Hepatocyte (in vitro differentiated cells): ENCODE data around the gene ADCY9.

ENCODE experiments used
- CTCF ChIP-seq: fragments of 200-600 bp; sonication (generic); IDR thresholded peaks from 2 replicates; pipeline ENCODE4 v1.5.1; 2016; ENCODE audit warnings: antibody characterized with exemption, mild to moderate bottlenecking; ENCODE audit not compliant: poor library complexity
- EZH2 ChIP-seq: fragments of 200-600 bp; sonication (generic); IDR thresholded peaks from 2 replicates; pipeline ENCODE4 v1.6.1; 2016; ENCODE audit warnings: antibody characterized with exemption, mild to moderate bottlenecking, borderline replicate concordance
- EZH2phosphoT487 ChIP-seq: fragments of 200-600 bp; sonication (generic); IDR thresholded peaks from one replicate; pipeline ENCODE4 v1.6.1; 2018; ENCODE audit warnings: antibody characterized with exemption, mild to moderate bottlenecking, low read depth, moderate library complexity; ENCODE audit not compliant: unreplicated experiment, severe bottlenecking

GRCh38 chr16:4071686-4072561 is 44.3 kb downstream of the ADCY9 start:
- TF ChIP-seq CTCF, result no peak
- no peak for TF ChIP-seq EZH2phosphoT487
- TF ChIP-seq EZH2, result no peak
